ENCODE data around the gene TXNRD1.
"Not testable (repeated sequence)": the region's sequence is repeated elsewhere in the genome, so short reads cannot be mapped to it uniquely, and the experiment has no call there.

Gene TXNRD1

GRCh38 chr12:104249898-104250297 lies 34.3 kb downstream of the TXNRD1 start:
- H3K27ac ChIP-seq: no peak overlapping the region

DNA sequence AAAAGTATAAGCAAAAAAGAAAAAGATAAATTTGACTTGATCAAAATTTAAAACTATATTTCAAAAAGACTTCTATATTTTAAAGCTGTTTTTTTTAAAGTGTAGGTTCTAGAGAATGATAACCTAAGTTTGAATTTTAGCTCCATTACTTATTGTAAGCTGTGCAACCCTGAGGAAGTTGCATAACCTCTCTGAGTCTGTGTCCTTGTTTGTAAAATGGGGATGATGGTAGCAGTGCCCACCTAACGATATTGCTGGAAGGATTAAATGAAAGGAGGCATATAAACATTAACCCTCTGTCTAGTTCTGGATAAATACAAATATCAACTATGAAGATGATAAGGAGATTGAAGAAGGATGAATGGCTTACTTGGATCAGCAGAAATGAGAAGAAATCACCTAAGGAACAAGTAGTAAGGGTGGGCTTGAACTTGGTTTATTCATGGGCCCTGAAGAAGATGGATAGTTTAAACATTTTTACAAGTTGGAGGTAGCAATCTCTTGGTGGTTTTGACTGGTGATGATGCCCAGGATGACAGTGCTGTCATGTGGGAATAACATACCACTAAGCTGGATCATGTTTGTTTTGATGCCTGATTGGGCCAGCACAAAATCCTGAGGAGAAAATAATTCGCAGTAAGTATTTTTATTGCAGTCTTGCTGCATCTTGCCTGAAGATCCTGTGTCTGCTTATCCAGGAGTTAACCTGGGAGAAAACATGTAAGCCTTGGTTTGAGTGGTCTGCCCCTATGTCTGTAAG lies 35.0 kb downstream of the TXNRD1 start:
- no peak overlapping the region for H3K27ac ChIP-seq
- TF ChIP-seq, protein P1, sequence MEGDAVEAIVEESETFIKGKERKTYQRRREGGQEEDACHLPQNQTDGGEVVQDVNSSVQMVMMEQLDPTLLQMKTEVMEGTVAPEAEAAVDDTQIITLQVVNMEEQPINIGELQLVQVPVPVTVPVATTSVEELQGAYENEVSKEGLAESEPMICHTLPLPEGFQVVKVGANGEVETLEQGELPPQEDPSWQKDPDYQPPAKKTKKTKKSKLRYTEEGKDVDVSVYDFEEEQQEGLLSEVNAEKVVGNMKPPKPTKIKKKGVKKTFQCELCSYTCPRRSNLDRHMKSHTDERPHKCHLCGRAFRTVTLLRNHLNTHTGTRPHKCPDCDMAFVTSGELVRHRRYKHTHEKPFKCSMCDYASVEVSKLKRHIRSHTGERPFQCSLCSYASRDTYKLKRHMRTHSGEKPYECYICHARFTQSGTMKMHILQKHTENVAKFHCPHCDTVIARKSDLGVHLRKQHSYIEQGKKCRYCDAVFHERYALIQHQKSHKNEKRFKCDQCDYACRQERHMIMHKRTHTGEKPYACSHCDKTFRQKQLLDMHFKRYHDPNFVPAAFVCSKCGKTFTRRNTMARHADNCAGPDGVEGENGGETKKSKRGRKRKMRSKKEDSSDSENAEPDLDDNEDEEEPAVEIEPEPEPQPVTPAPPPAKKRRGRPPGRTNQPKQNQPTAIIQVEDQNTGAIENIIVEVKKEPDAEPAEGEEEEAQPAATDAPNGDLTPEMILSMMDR (IDR thresholded peaks at IDR 0.05): no peak
- TF ChIP-seq ZFX (IDR thresholded peaks at IDR 0.05; ENCODE audit: borderline replicate concordance): no peak

More at GRCh38 chr12:104249898-104250297, 34.3 kb downstream of the TXNRD1 start:
- TF ChIP-seq, protein P1 (IDR thresholded peaks at IDR 0.05): no peak

DNA sequence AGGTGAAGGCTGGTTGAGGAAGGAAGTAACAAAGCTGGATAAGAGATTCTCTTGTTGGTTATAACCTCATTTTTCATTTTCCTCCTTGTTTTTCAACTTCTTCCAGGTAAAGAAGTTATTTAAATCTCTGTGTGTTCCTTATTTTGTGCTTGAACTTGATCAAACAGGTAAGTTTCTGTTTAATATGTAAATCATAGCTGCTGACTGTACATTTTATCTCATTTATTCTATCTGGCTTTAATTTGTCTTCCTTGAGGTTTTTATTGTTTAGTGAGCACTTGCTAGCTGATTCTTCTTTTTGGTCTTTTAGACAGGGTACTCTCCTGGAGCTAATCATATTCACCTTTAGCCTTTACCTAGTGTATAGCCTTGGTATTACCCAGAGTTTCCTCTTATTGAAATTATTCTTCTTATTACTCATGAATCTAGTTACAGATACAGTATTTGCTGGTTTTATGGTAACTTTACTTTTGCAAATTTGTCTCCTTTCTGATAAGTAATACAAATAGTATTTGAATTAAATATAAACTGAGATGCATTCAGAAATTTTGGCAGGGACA lies 42.4 kb downstream of the TXNRD1 start:
- H3K27ac ChIP-seq: no peak overlapping the region
- TF ChIP-seq, protein P1 (IDR thresholded peaks at IDR 0.05): no peak
- no peak for TF ChIP-seq ZFX (IDR thresholded peaks at IDR 0.05; ENCODE audit: borderline replicate concordance)

- TF ChIP-seq, protein P1 (IDR thresholded peaks at IDR 0.05): no peak
- TF ChIP-seq ZFX (IDR thresholded peaks at IDR 0.05; ENCODE audit: borderline replicate concordance): no peak
- no peak overlapping the region for H3K27ac ChIP-seq
Observed at GRCh38 chr12:104258476-104259067, 43.0 kb downstream of the TXNRD1 start.

DNA sequence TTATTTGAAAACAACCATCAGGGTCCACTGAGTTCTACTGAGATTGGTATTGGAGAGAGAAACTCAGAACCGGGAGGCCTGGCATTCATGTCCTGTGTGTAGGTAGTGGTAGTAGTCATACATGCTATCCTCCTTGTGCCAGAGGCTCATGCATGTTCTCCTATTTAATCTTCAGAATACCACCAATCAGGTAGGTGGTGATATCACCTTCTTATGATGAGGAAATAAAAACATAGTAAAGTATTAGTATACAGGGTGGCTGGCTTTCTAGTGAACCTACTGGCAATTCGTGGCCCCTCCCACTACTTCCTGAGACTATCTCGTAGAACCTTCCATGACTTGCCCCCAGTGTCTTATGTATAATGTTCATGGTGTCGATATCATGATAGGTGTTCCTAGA lies 47.4 kb downstream of the TXNRD1 start:
- TF ChIP-seq, protein P1 (IDR thresholded peaks at IDR 0.05): no peak
- no peak for TF ChIP-seq ZFX (IDR thresholded peaks at IDR 0.05; ENCODE audit: borderline replicate concordance)
- H3K27ac ChIP-seq: no peak overlapping the region

- no peak for TF ChIP-seq ZFX (IDR thresholded peaks at IDR 0.05; ENCODE audit: borderline replicate concordance)
- TF ChIP-seq, protein P1 (IDR thresholded peaks at IDR 0.05): no peak
- no peak overlapping the region for H3K27ac ChIP-seq
Observed at GRCh38 chr12:104263580-104264358, 48.2 kb downstream of the TXNRD1 start.

- H3K27ac ChIP-seq: not testable (repeated sequence)
Observed at GRCh38 chr12:104265436-104265835, 49.9 kb downstream of the TXNRD1 start.
